GM19397 (cell line): ENCODE measurements around the gene PTGDS.
A peak's percentile ranks its signal among the peaks of the same experiment; 100 is the strongest.
"Not testable (repeated sequence)": the region's sequence is repeated elsewhere in the genome, so short reads cannot be mapped to it uniquely, and the experiment has no call there.

Source experiments
- ATAC-seq: cut with Tn5 transposase; IDR thresholded peaks from one replicate; pipeline ENCODE4 v1.9.1; 2021; ENCODE audit warnings: mild to moderate bottlenecking, moderate library complexity; ENCODE audit not compliant: unreplicated experiment

The PTGDS gene

DNA sequence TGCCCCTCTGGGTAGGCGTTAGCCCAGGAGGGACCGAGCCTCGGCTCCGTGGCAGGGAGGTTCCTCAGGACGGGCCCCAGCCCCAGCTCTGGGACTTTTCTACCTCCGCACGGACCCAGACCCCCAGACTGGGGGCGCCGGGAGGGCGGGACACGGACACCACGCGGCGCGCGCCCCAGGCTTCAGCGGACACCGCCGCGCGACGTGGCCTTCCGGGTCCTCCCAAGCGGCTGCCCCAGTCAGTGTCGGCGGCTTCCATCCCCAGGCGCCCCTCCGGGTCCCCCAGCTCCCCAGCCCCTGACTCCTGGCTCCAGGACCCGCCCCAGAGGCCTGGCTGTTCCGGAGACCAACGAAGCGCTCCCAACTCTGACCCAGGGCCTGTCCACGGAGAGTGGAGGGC, 8.5 kb downstream of the PTGDS start:
- no peak for ATAC-seq

DNA sequence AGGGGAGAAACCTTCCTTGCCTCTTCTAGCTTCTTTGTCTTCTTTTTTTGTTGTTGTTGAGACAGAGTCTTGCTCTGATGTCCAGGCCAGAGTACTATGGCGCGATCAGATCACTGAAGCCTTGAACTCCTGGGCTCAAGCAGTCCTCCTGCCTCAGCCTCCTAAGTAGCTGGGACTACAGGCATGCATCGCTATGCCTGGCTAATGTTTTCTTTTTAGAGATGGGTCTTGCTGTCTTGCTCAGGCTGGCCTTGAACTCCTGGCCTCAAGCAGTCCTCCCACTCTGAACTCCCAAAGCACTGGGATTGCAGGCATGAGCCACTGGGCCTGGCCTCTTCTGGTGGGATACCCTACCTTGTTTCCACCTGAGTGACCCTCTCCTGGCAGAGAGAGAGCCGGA, 11.6 kb downstream of the PTGDS start:
- no peak for ATAC-seq

DNA sequence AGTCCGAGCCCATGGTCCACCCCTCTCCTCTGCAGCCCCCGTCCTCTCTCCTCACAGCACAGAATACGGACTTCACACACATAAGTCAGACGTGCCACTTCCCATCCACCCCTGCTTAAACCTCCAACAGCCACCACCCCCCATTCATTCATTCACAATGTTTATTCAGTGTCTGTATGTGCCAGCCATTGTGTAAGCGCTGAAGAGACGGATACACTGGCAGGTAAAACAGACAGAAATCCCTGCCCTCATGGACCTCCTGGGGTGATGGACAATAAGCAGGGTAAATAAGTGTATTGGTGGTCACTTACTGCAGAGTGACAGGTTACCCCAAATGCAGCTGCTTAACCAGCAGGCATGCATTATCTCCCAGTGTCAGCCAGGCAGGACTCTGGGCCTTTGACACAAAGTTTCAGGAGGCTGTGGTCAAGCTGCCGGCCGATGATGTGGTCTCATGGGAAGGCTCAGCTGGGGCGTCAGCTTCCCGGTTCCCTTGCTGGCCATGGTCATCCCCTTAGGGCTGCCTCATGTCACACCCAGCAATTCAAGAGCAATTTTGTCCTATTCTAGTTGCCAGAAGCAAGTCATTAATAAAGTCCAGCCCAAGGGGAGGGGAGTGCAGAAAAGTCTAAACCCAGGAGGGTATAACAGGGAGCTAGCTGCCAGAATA, 13.1 kb downstream of the PTGDS start:
- no peak for ATAC-seq

DNA sequence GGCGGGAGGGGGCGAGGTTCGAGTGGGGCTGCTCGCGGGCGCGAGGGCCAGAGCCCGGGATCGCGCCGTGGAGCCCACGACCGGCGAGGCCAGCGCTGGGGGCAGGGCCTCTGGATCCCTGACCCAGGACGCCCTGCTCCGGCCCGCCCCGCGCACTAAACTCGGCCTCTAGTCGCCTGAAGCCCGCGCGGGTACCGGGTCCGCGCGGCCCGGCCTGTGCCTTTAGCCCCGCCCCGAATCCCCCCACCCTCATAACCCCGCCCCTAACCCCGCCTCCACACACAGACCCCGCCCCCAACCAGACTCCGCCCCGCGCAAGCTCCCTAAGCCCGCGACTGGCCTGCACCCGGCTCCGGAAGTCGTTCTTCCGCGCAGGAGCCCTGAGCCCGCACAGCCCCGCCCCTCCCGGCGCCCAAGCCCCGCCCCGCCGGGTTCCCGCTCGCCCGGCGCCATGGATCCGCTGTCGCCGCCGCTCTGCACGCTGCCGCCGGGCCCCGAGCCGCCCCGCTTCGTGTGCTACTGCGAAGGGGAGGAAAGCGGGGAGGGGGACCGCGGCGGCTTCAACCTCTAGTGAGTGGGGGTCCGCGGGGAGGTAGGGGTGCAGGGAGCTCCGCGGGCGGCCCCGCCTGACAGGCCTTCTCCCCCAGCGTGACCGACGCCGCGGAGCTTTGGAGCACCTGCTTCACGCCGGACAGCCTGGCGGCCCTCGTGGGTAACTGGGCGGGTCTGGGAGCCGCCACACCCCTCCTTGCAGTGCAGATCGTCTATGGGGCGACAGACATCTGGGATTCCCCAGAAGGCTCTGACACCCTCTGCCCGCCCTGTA, 14.9 kb downstream of the PTGDS start, which contains the start of gene PAXX:
TSS of gene PAXX (plus strand) at position 430 of the 826 bp plus-strand sequence. CDS start at position 452, 22 bp downstream.
- peak; percentile 83 for ATAC-seq

DNA sequence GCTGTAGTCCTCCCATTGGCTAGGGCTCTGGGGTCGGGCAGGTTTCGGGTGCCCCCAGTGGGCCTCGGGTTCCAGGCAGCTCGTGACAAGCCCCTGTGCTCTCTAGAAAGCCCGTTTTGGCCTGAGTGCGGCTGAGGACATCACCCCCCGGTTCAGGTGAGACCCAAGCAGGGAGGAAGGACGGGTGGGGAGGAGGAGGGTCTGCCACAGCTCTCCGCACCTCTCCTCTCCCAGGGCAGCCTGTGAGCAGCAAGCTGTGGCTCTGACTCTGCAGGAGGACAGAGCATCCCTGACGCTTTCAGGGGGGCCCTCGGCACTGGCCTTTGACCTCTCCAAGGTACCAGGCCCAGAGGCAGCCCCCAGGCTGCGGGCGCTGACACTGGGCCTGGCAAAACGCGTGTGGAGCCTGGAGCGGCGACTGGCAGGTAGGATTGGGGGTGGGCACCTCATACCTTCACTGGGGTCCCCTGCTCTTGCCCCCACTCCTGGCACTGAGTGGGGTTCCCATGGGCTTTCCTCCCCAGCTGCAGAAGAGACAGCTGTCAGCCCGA, 15.6 kb downstream of the PTGDS start:
- no peak for ATAC-seq

DNA sequence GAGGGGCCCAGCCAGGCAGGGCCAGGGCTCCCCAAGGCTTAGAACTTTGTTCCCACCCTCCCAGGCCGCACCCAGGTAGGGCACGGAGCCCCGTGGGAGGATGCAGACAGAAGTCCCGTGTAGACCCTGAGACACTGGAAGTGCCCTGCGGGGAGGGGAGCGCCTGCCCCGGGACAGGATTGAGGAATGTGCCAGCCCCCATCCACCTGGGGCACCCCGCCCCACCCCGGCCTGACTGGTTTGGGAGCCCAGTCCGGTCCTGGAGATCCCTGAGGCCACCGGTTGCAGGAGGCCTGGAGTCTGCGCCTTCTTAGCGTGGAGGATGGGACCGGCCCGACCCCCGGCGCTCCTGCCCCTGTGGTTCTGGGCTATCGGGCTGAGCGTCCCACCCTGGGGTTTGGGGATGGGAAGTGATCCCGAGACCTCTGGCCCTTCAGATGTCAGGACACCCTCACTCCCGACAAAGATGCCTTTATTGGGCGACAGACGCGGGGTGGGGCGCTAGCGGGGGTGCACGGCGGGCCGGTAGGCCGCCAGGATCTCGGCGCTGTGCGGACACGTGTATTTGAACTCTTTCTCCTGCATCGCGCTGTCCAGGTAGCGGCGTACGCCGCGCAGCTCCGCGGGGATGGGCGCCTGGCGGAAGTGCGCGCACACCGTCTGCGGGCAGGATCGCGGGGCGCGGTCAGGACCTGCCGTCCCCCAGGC, 17.0 kb downstream of the PTGDS start:
- ATAC-seq = no peak

DNA sequence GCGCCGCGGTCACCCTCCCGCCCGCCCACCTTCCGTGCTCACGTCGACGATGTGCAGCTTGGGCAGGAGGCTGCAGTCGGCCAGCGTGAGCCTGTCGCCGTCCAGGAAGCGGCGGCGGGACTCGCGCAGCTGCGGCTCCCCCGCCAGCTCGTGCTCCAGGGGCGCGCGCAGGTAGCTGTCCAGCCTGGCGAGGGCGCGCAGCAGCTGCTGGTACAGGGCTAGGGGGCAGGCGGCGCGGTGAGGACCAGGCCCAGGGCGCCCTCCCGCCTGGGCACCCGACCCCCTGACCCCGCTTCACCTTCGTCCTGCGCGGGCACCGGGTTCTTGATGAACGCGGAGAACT, 17.6 kb downstream of the PTGDS start:
- no peak for ATAC-seq

DNA sequence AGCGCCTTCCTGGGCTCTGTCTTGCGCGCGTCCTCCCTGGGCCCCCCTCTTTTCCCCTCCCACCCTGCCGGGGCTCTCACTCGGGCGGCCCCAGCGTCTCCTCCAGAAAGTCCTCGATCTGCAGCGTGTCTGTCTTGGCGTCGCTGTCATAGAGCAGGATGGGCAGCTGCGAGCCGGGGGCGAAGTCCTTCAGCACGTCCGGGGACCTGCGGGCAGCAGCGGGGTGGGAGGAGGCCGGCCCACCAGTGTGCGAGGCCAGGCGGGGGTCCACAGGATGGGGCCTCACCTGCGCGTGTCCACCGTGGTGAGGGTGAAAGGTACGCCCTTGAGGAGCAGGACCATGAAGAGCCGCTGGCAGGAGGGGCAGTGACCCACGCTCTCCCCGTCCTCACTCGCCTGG, 18.1 kb downstream of the PTGDS start:
- ATAC-seq = no peak

DNA sequence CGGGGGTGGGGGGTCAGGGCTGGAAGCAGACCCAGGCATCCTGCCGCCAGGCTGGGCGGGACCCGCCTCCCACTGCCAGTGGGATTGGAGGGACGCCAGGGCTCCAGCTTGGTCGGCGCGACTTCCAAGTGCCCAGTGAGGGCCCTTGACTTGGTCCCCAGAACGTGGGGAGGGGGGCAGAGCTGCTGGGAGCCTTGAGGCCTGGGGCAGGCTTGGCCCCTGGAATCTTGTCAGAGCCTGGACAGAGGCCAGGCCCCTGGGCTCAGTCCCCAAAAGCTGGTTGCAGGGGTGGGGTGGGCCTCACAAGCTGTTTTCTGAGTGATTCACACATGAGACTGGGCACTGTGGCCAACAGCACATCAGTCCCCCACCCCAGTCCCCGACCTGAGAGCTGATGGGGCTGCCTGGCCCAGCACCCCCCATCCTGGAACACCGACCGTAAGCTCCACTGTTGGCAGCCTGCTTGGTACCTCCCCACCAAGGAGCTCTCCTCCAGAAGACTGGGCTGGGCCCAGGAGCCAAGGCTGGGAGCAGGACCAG, 18.5 kb downstream of the PTGDS start:
- no peak for ATAC-seq

DNA sequence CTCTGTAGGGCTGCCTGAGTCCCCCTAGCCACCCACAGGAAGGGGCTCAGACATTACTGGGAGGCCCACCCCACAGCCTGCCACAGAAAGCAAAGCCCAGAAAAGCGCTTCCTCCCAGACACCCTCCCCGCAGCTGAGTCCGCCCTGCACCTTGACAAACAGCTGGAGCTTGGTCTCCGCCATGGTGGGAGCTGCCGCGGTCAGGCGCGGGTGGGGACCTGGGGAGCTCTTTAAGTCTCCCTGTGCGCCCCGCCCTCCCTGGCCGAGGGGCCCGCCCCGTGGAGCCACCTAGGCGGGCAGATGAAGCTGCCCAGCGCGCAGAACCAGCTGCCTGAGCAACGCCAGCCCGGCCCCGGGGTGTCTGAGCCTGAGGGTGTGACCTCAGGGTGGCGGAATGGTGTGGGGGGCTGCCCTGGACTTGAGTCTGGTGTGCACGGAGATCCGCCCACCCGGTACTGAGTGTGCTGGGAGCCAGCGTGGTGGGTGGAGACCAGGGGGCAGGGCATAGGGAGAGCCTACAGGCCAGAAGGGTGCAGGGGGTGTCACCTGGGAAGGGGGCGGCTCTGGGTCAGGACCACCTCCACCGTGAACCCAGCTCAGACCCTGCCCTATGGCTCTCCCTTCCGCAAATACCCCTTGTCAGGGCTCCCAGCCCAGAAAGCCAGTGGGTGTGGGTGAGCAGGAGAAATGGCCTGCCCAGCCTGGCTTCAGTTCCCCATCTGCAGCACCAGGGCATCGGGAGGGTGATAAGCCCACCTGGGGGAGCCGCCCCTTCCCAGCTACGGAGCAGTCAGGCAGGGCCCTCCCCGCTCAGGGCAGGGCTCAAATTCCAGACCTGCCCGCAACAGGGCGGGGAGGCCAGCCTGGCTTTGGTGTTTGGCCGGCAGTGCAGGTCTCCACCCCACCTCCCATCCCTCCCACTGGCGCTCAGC, 19.3 kb downstream of the PTGDS start, which contains the start of gene CLIC3:
TSS of gene CLIC3 (minus strand) at position 208 of the 932 bp plus-strand sequence. CDS start at position 183, 25 bp downstream.
- no peak for ATAC-seq

DNA sequence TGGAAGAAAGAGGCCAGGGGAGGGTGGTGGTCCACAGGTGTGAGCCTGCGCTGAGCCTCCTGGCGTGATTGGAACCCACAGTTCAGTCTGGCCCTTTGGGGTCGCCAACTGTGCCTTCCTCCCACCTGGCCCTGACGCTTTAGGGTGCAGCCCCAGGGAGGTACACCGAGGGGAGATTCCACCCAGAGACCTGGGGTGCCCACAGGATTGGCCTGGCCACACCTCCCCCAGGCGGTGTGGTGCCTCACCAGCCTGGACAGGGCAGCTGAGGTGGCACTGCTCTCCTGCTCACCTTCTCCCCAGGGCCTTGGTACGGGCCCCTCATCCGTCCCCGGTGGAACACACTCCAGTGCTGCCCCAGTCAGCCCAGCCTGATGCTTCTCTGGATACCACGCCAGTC, 20.1 kb downstream of the PTGDS start:
- ATAC-seq = no peak

DNA sequence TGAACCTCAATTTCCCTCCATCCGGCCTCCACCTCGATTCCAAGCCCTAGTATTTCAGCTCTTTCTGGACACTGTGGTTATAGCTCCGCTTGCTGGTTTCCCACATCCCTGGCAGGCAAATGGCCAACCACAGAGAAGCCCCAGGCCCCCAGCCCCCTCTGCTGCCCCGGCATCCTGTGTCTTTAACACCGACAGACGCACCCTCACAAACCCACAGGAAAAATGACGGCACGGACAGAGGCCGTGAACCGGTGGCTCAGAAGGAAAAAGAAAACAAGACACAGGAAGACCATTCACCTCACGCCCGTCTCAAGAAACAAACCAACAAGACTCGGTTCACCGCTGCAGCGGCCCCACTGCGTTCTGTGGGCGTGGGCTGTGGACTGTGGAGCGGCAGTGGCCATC, 20.5 kb downstream of the PTGDS start:
- ATAC-seq = no peak

DNA sequence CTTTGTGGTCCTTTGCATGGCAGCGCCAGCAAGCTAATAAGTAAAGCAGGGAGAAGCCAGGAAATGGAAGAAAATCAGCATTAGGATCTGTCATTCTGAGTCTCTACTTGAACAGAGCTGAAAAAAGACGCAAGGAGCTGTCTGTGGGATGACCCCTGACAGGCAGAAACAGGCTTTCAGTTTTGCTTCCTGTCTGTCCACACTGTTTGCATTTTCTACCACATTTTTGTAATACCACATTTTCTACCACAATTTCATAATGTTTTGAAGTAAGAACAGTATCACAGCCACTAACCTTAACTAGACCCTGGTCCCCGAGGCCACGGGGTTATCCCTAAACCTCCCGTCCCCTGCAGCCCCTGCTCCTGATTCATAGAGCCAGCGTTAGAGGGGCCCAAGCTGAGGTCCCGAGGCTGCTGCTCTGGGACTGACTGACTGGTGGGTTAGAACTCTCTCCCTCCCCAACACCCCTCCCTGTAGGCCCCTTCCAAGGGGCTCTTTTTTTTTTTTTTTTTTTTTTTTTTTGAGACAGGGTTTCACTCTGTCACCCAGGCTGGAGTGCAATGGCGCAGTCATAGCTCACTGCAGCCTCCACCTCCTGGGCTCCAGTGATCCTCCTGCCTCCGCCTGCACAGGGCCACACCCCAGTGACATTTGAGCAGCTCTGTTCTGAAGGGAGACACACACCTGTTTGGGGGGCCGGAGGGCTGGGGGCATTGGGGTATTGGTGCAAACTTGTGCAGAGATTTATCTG, 23.1 kb downstream of the PTGDS start:
- peak; percentile 60 for ATAC-seq

DNA sequence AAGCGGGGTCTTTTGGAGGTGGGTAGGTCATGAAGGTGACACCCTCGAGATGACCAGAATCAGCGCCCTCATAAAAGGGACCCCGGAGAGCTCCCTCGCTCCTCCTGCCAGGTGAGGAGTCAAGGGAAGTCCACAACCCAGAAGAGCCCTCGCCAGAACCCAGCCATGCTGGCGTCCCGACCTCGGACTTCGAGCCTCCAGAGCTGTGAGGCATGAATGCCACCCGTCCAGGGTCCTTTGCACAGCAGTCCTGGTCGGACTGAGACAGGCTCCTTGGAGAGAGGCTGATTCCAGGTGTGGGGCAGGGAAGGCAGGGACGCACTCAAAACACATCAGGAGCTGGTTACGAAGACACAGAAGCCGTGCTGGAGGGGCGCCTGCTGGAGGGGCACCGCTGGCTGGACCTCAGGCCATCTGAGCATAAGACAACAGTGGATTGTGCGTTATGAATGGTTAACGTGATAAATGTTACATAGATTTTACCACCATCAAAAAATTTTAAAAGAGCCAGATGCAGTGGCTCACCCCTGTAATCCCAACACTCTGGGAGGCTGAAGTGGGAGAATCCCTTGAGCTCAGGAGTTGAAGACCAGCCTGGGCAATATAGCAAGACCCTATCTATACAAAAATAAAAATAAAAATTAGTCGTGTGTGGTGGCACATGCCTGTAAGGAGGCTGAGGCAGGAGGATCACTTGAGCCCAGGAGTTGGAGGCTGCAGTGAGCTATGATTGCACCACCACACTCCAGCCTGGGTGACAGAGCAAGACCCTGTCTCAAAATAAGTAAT, 24.7 kb downstream of the PTGDS start:
- ATAC-seq = no peak

DNA sequence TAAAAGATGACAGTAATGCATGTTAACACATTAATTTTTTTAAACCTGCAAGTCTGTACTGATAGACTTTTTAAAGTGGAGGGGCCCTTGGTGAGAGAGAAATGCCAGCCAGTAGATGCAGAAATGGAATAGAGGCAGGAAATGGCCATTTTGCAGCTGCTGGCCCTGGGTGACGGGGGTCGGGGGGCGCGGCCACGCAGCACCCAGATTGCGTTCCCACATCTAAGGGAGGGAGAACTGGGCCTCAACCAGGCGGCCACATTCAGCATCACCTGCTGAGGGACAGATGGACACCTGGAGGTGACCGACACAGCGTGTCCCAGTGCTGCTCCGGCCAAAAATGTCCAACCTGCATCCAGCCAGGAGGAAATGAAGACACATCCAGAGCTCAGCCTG, 25.3 kb downstream of the PTGDS start:
- no peak for ATAC-seq

DNA sequence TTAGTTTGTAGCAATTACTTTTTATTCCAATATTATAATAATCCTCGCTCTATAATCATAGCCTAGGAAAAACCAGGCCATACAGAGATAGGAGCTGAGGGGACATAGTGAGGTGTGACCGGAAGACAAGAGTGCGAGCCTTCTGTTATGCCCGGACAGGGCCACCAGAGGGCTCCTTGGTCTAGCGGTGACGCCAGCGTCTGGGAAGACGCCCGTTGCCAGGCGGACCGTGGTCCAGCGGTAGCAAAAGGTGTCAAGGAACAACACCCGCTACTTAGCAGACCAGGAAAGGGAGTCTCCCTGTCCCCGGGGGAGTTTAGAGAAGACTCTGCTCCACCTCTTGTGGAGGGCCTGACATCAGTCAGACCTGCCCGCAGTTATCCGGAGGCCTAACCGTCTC, 27.0 kb downstream of the PTGDS start:
- not testable (repeated sequence) for ATAC-seq

DNA sequence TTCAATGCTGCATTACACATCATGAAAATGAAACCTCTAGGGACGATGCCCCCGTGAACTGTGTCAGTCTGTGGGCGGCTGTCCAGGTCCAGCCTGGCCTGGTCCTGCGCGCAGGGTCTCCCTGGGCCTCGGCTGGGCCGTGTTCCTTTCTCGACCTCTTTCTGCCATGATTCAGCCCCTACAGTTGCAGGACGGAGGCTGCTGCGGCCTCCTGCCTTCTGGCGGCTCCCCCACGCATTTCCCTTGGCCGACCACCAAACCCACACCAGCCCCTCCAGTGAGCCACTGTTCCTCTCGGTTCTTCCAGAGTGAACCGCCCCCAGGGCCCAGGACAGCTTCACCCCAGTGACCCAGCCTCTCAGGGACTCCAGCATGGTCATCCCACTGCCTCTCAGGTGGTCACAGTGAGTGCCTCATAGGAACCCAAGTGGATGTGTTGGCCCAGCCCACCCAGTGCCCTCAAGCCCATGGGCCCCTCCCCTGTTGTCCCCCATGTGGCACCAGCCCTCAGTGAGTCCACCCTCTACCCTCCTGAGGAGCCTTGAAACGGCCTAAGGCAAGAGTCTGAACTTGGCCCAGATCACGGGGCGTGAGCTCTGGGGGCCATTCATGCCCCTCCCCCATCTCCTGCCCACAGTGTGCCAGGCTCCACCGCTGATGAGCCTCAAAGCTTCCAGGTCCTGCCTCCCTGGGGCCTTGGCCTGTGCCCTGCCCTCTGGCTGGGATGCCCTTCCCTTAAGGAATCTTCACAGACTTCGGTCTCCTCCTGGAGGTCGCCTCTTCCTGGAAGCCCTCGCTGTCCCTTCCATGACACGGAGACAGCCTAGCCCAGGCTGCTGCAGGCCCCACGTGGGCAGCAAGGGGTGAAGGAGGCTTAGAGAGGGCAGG, 29.1 kb downstream of the PTGDS start:
- no peak for ATAC-seq
